Activated T-helper 1 cell treated with anti-CD3 and anti-CD28 coated beads, Interleukin-12 subunit alpha, Interleukin-12 subunit beta, Interleukin-2, Interleukin-4 antibody, amounts not matched to agents 30 ng/mL and 10 ng/mL and 1 ng/mL, durations not matched to agents 14 hours and 24 hours and 36 hours (primary cell): Measurements from ENCODE around the gene DEFB113. TPM values are rescaled to one million over a fixed set of nuclear protein-coding genes. Genes with fewer than 3 reads are reported as not detected.

Experiments used
- DNase-seq: peaks from one replicate; pipeline ENCODE4 v3.0.0; 2021; ENCODE audit warnings: low spot score
- H3K27ac Mint-ChIP-seq: one replicate; pipeline ENCODE4 v1.8.0; 2021; ENCODE audit warnings: mild to moderate bottlenecking, mixed read lengths
- H3K27me3 Mint-ChIP-seq: one replicate; pipeline ENCODE4 v1.8.0; 2022; ENCODE audit warnings: mild to moderate bottlenecking, moderate library complexity, mixed read lengths; ENCODE audit not compliant: insufficient read depth
- H3K36me3 Mint-ChIP-seq: one replicate; pipeline ENCODE4 v1.8.0; 2021; ENCODE audit warnings: low read depth, mixed read lengths
- H3K4me1 Mint-ChIP-seq: one replicate; pipeline ENCODE4 v1.8.0; 2021; ENCODE audit warnings: low read depth, mixed read lengths
- H3K4me3 Mint-ChIP-seq: one replicate; pipeline ENCODE4 v1.8.0; 2021; ENCODE audit warnings: mild to moderate bottlenecking, moderate library complexity, mixed read lengths
- H3K9me3 Mint-ChIP-seq: one replicate; pipeline ENCODE4 v1.8.0; 2021; ENCODE audit warnings: mixed read lengths
- intact Hi-C: fragments of 100-400 bp; cut with micrococcal nuclease; formaldehyde crosslinking; loops from one replicate; pipeline ENCODE4 v1.15.1; 2024
- total RNA-seq: library from RNA; stranded (reverse); gene quantifications from 2 replicates; pipeline ENCODE4 v1.2.3, GENCODE V29; 2022

DEFB113 gene
- total RNA-seq, 1 donor from 2014 or later = not detected

DNA sequence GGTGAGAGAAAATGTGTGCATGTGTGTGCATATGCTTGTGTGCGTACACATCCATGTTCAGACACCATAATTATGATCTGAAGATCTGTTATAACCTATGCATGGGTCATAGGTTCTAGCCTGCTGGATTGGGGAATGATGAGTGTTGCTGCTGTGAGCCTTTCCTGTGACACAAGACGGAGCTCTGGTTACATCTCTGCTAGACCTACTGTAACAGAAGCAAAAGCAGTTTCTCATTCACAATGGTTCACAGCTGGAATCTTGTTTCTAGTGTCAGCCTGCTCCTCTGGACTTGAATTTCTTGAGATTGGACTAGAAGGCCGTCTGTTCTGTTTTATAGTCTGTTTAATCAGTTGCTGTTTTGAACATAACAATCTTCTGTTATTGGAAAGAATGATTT is 45.6 kb downstream of the DEFB113 start:
- no peak overlapping the region for H3K4me3 Mint-ChIP-seq
- H3K27me3 Mint-ChIP-seq = no peaks in the 10 kb centered on the region

DNA sequence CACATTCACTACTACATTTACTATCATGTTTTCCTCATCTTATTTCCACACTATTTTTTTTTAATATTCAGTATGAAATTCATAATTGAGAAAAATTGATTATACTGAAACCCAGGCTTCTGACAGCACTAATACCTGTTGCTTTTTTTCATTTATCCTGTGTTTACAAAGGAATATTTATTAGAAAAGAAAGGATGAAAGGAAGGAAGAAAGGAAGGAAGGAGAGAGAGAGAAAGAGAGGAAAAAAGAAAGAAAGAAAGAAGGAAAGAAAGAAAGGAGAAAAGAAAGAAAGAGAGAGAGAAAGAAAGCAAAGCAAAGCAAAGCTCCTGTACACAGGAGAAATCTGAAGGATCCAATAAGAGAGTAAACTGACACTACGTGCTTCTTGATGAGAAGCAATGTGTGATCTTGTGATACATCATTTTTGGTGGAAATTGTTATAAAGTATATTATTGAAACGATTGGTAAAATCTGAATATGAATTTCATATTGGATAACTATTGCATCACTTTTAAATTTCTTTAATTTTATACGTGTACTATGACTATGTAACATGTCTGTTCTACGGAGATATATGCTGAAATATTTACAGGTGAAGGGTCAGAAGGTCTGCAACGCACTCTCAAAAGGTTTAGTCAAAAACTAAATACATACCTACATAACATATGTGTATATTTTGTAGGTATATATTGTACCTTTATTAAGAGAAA is 49.3 kb downstream of the DEFB113 start:
- no peaks in the 10 kb centered on the region for H3K36me3 Mint-ChIP-seq
- H3K4me1 Mint-ChIP-seq = no peaks in the 10 kb centered on the region
- no peak overlapping the region for H3K4me3 Mint-ChIP-seq
- H3K27me3 Mint-ChIP-seq = no peaks in the 10 kb centered on the region
- no peak overlapping the region for H3K27ac Mint-ChIP-seq
- intact Hi-C loops = loop anchor here (5.0 kb wide), 1 partner anchor 693 kb away; no protein-coding TSS in a partner anchor
- H3K9me3 Mint-ChIP-seq = no peaks in the 10 kb centered on the region
- DNase-seq = no peak

More for the DNA sequence above, 45.6 kb downstream of the DEFB113 start:
- no peak for DNase-seq
- Mint-ChIP-seq H3K27ac (no peak overlapping the region), H3K36me3 (no peaks in the 10 kb centered on the region), H3K4me1 (no peaks in the 10 kb centered on the region), H3K9me3 (no peaks in the 10 kb centered on the region)
- intact Hi-C loops = no loop called here

DNA sequence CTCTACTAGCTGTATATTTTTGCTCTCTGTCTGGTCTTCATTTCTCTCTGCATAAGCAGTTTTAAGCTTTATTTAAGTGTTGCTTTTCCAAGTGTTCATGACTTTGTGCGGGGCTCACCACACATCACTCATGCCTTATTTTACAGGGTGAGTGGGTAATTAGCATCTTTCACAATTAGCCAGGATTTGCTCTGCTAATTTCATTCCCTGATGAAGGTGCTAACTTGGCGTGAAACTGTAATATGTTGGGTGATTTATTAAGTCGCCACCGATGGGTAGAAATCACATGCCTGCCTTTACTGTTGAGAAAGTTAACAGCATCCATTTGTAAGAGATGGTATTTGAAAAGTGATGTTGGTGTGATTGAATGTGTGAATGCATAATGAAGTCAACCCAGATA is 50.2 kb downstream of the DEFB113 start:
- Mint-ChIP-seq H3K27me3 (no peaks in the 10 kb centered on the region), H3K9me3 (no peaks in the 10 kb centered on the region), H3K4me1 (no peaks in the 10 kb centered on the region), H3K36me3 (no peaks in the 10 kb centered on the region), H3K4me3 (no peak overlapping the region), H3K27ac (no peak overlapping the region)
- no peak for DNase-seq
- intact Hi-C loops = loop anchor here (5.0 kb wide), 1 partner anchor 692 kb away; no protein-coding TSS in a partner anchor

DNA sequence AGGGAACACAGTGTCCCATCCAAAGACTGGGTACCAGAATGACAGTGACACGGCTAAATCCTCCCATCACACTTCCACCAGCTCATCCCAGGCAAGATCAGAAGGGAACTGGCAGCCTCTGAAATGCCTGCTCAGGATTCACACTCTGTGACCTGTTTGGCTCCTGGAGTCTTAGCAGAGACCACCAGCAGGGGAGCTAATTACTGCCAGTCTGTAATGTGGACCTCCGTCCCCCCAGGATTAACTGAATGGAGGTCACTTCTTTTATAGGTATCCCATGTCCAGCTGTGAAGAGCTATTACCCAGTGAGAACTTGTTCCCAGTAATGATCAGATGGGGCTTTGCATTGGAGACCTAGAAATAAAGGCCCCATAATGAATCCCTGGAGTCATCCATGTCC is 50.6 kb downstream of the DEFB113 start:
- no peaks in the 10 kb centered on the region for H3K36me3 Mint-ChIP-seq
- no peak for DNase-seq
- no peaks in the 10 kb centered on the region for H3K4me1 Mint-ChIP-seq
- intact Hi-C loops = loop anchor here (5.0 kb wide), 1 partner anchor 691 kb away; no protein-coding TSS in a partner anchor
- no peak overlapping the region for H3K4me3 Mint-ChIP-seq
- H3K9me3 Mint-ChIP-seq = no peaks in the 10 kb centered on the region
- H3K27me3 Mint-ChIP-seq = no peaks in the 10 kb centered on the region
- H3K27ac Mint-ChIP-seq = no peak overlapping the region

Other genes with a start within 250 kb of the DEFB113 start
- not detected in 2 replicates for gene CRISP3, start 225.2 kb downstream of the DEFB113 start, total RNA-seq
- gene PGK2, start 182.3 kb downstream of the DEFB113 start, total RNA-seq = not detected in 2 replicates
- not detected in 2 replicates for gene CRISP1, start 103.1 kb downstream of the DEFB113 start, total RNA-seq
- not detected in 2 replicates for gene DEFB114, start 5.5 kb downstream of the DEFB113 start, total RNA-seq
- gene DEFB110, start 52.4 kb upstream of the DEFB113 start, total RNA-seq = not detected in 2 replicates
- gene DEFB112, start 80.3 kb upstream of the DEFB113 start, total RNA-seq = not detected in 2 replicates